BLaER1 treated with 17β-estradiol and CSF1 and Interleukin-3, amounts not matched to agents 10 nM and 100 nM (cell line): ENCODE data around the gene SYK.

Experiments used
- H3K27ac ChIP-seq, 11 experiments: shearing (Covaris generic); formaldehyde crosslinking; 2 replicates each; pipeline ENCODE4 v1.8.1; 2022
- H3K27me3 ChIP-seq, 11 experiments: shearing (Covaris generic); formaldehyde crosslinking; 2 replicates each; pipeline ENCODE4 v1.8.1; 2022
- H3K36me3 ChIP-seq, 11 experiments: shearing (Covaris generic); formaldehyde crosslinking; 2 replicates each; pipeline ENCODE4 v1.8.1; 2022
- H3K4me1 ChIP-seq, 10 experiments: shearing (Covaris generic); formaldehyde crosslinking; 2 replicates each; pipeline ENCODE4 v1.8.1; 2022
- H3K4me2 ChIP-seq, 11 experiments: shearing (Covaris generic); formaldehyde crosslinking; 2 replicates each; pipeline ENCODE4 v1.8.1; 2022
- H3K4me3 ChIP-seq, 10 experiments: shearing (Covaris generic); formaldehyde crosslinking; 2 replicates each; pipeline ENCODE4 v1.8.1; 2022
- H3K9ac ChIP-seq, 11 experiments: shearing (Covaris generic); formaldehyde crosslinking; 2 replicates each; pipeline ENCODE4 v1.8.1; 2022
- H3K9me3 ChIP-seq, 11 experiments: shearing (Covaris generic); formaldehyde crosslinking; replicated peaks in 1 of 11; 2 replicates each; pipeline ENCODE4 v1.8.1; 2022
- H4K20me1 ChIP-seq, 11 experiments: shearing (Covaris generic); formaldehyde crosslinking; 2 replicates each; pipeline ENCODE4 v1.8.1; 2022
- Cebpa-rat ChIP-seq, 11 experiments: shearing (Covaris generic); IDR thresholded peaks; 2 replicates each; pipeline ENCODE4 v1.8.1; 2022

The SYK gene

DNA sequence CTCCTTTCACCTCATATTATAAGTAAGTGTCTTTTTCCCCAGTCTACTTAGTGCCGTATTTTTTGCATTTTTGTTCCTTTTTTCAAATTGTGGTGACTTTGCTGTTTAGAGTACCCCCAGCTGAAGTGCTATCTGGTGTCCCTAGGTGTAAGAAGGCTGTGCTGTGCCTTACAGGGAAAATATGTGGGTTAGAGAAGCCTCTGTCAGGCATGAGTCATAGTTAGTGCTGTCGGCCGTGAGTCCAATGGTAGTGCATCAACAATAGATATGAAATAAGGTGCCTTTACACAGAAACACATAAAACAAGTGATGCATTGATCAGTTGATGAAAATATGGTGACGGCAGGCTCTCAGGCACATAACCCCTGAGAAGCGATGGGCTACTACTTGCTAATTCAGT is 20.1 kb downstream of the SYK start:
- H3K4me3 ChIP-seq, result no peak overlapping the region; a peak in 2 of 20 replicates
- H3K9me3 ChIP-seq, result peaks cover 23 to 80% (median 70%) of the 10 kb centered on the region in 11 experiments
- peaks cover 0 to 95% (median 10%) of the 10 kb centered on the region in 11 experiments; a peak in 12 of 22 replicates for H4K20me1 ChIP-seq
- H3K27ac ChIP-seq, result no peak overlapping the region; a peak in 1 of 22 replicates
- TF ChIP-seq Cebpa-rat (IDR thresholded peaks at IDR 0.05), result no peak
- peaks cover 70 to 89% (median 82%) of the 10 kb centered on the region in 11 experiments for H3K36me3 ChIP-seq
- no peak overlapping the region for H3K9ac ChIP-seq
- H3K4me1 ChIP-seq, result peaks cover 16 to 98% (median 17%) of the 10 kb centered on the region in 10 experiments
- H3K27me3 ChIP-seq, result no peaks in the 10 kb centered on the region
- H3K4me2 ChIP-seq, result peak overlapping the region in 2 of 11 experiments; percentile 58 to 63; a peak in 4 of 22 replicates

- H3K27me3 ChIP-seq, result no peaks in the 10 kb centered on the region
- H3K9ac ChIP-seq, result no peak overlapping the region
- H4K20me1 ChIP-seq, result peaks cover 0 to 95% (median 17%) of the 10 kb centered on the region in 11 experiments; a peak in 12 of 22 replicates
- peaks cover 59 to 77% (median 70%) of the 10 kb centered on the region in 11 experiments for H3K36me3 ChIP-seq
- H3K9me3 ChIP-seq, result peaks cover 23 to 72% (median 62%) of the 10 kb centered on the region in 11 experiments
- peaks cover 28 to 97% (median 29%) of the 10 kb centered on the region in 10 experiments for H3K4me1 ChIP-seq
- TF ChIP-seq Cebpa-rat (IDR thresholded peaks at IDR 0.05), result no peak
- peak overlapping the region in 2 of 11 experiments; percentile 17 to 41; a peak in 2 of 22 replicates for H3K4me2 ChIP-seq
- peak overlapping the region in 1 of 11 experiments; percentile 10; a peak in 1 of 22 replicates for H3K27ac ChIP-seq
- H3K4me3 ChIP-seq, result peak overlapping the region in 3 of 10 experiments; percentile 4 to 34 (median 5); a peak in 3 of 20 replicates
Observed at GRCh38 chr9:90822866-90823265, 21.2 kb downstream of the SYK start.

DNA sequence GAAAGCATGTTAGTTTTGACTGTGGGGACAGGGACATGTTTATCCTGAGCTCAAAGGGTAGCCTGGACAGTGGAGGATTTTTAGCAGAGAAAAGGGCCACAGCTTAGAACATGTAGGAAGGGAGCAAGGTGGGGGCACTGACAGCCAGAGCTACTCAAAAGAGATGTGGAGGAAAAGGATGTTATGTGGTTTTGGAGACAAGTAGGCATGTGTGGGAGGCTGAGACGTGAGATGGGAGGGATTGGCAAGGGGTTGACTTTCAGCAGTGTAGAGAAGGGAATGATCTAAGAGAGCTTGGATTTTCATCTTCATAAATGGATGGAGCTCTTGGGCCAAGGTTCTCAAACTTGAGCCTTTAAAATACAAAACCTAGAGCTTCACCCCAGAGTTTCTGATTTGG is 24.0 kb downstream of the SYK start:
- peaks cover 40 to 70% (median 57%) of the 10 kb centered on the region in 11 experiments for H3K36me3 ChIP-seq
- H3K4me1 ChIP-seq, result peaks cover 55 to 97% (median 56%) of the 10 kb centered on the region in 10 experiments

GRCh38 chr9:90826326-90827020 is 24.9 kb downstream of the SYK start:
- Histone ChIP-seq H3K4me2 (peak overlapping the region; percentile 68 to 91 (median 81)), H4K20me1 (peaks cover 0 to 98% (median 28%) of the 10 kb centered on the region in 11 experiments; a peak in 14 of 22 replicates), H3K9me3 (peaks cover 0 to 36% (median 26%) of the 10 kb centered on the region in 11 experiments; a peak in 20 of 22 replicates), H3K36me3 (peaks cover 32 to 69% (median 48%) of the 10 kb centered on the region in 11 experiments), H3K4me1 (peaks cover 64 to 97% (median 64%) of the 10 kb centered on the region in 10 experiments), H3K27ac (peak overlapping the region; percentile 69 to 87 (median 80); a peak in 21 of 22 replicates), H3K9ac (peak overlapping the region; percentile 54 to 77 (median 72); a peak in 20 of 22 replicates), H3K27me3 (no peaks in the 10 kb centered on the region), H3K4me3 (0 out of 20 replicates have a peak overlapping the region, but pooled peaks of 1 of the 10 experiments have one; percentile 52)
- no peak for TF ChIP-seq Cebpa-rat (IDR thresholded peaks at IDR 0.05)

More for the DNA sequence above, 24.0 kb downstream of the SYK start:
- Histone ChIP-seq H3K4me2 (peak overlapping the region; percentile 68 to 91 (median 81)), H3K27ac (peak overlapping the region in 4 of 11 experiments; percentile 5 to 83 (median 80); a peak in 5 of 22 replicates), H3K9me3 (peaks cover 1 to 45% (median 35%) of the 10 kb centered on the region in 11 experiments; a peak in 21 of 22 replicates), H3K9ac (no peak overlapping the region), H3K27me3 (no peaks in the 10 kb centered on the region), H3K4me3 (no peak overlapping the region), H4K20me1 (peaks cover 0 to 97% (median 22%) of the 10 kb centered on the region in 11 experiments; a peak in 13 of 22 replicates)
- TF ChIP-seq Cebpa-rat (IDR thresholded peaks at IDR 0.05), result no peak

DNA sequence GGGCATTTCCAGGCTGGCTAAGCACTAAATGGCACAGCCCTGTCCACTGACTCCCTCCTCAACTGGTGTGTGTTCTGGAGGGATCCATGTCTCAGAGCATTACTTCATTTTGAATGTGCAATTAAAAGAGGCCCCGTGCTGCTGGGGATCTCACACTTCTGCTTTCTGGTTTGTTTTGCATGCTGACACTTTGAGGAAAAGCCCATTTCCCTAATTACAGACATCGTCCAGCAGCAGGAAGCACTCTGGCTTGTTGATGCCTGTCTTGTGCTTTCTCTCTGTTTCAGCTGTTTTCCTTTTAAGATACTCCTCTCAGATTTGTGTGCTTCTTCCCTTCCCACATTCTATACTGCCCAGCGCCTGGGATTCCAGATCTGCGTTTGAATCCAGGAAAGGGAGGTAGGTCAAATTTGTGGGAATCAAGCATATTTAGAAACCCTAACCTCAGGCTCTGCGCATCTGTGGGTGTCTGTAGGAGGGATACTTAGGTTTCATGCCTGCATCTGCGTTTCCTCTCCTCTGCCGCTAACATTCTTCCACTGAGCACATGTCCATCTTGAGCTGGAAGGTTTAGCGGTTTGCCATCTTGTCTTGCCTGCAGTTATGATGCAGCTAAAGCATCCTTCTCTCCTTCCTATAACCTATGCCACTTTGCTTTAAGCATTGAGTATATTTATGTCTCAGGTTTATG is 25.7 kb downstream of the SYK start:
- Histone ChIP-seq H3K4me1 (peaks cover 67 to 91% (median 73%) of the 10 kb centered on the region in 10 experiments), H3K27ac (peak overlapping the region; percentile 69 to 87 (median 80); a peak in 21 of 22 replicates), H3K27me3 (no peaks in the 10 kb centered on the region), H3K9ac (peak overlapping the region; percentile 61 to 77 (median 72); a peak in 21 of 22 replicates), H4K20me1 (peaks cover 0 to 98% (median 28%) of the 10 kb centered on the region in 11 experiments; a peak in 14 of 22 replicates), H3K4me2 (peak overlapping the region; percentile 68 to 91 (median 81)), H3K4me3 (peak overlapping the region in 8 of 10 experiments; percentile 27 to 55 (median 40); a peak in 16 of 20 replicates), H3K9me3 (peaks cover 0 to 30% (median 20%) of the 10 kb centered on the region in 11 experiments; a peak in 20 of 22 replicates), H3K36me3 (peaks cover 27 to 69% (median 43%) of the 10 kb centered on the region in 11 experiments)
- TF ChIP-seq Cebpa-rat (IDR thresholded peaks at IDR 0.05), result 0 out of 22 replicates have a peak, but pooled peaks of 1 of the 11 experiments have one; percentile 40

DNA sequence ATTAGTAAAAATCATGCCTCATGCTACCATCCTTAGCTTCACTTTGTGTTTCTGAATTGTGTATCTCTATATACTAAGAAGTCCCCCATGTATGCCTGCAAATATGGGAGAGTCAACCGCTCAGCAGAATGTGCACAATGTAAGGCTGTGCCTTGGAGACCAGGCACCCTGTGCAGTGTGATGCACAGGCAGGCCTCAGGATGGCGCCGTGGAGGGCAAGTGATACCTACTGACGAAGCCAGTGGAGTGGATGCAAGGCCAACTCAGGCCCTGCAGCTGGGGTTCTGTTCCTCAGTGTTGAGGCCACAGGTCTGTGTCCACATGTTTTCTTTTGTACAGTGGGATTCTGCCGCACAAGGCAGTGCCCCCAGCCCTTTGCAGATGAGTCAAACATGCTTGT is 28.4 kb downstream of the SYK start:
- Histone ChIP-seq H3K9ac (peak overlapping the region in 4 of 11 experiments; percentile 44 to 62 (median 54); a peak in 4 of 22 replicates), H3K4me2 (peak overlapping the region; percentile 51 to 89 (median 62))

DNA sequence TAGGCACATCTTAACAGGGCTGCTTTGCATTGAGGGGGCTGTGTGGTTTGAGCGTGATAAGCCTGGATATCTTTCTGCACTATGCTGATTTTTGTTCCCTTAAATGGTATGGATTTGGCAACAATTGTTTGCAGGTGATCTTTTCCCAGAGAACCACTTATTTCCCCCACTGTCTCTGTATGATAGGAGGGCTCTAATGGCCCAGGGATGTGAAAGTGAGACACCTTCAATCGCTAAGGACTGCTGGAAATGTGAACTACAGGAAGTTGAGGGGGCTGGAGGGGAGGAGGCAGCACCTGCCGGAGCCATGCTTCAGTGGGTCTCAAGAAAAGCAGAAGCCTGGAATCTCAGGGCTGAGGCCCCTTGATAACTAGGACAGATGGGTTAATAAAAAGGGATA is 29.4 kb downstream of the SYK start:
- peaks cover 33 to 79% (median 53%) of the 10 kb centered on the region in 11 experiments for H3K36me3 ChIP-seq
- peak overlapping the region in 6 of 11 experiments; percentile 15 to 62 (median 46); a peak in 9 of 22 replicates for H3K9ac ChIP-seq
- no peak overlapping the region; a peak in 1 of 20 replicates for H3K4me3 ChIP-seq
- peaks cover 0 to 100% (median 42%) of the 10 kb centered on the region in 11 experiments; a peak in 15 of 22 replicates for H4K20me1 ChIP-seq
- no peaks in the 10 kb centered on the region for H3K27me3 ChIP-seq
- H3K4me1 ChIP-seq, result peaks cover 77 to 92% (median 86%) of the 10 kb centered on the region in 10 experiments
- H3K27ac ChIP-seq, result peak overlapping the region in 8 of 11 experiments; percentile 52 to 81 (median 70); a peak in 16 of 22 replicates
- H3K4me2 ChIP-seq, result peak overlapping the region; percentile 54 to 89 (median 62)
- peaks cover 0 to 22% (median 12%) of the 10 kb centered on the region in 11 experiments; a peak in 15 of 22 replicates for H3K9me3 ChIP-seq
- TF ChIP-seq Cebpa-rat (IDR thresholded peaks at IDR 0.05), result no peak

More for the DNA sequence above, 28.4 kb downstream of the SYK start:
- Histone ChIP-seq H3K27ac (peak overlapping the region in 8 of 11 experiments; percentile 24 to 81 (median 70); a peak in 15 of 22 replicates), H3K4me1 (peaks cover 78 to 95% (median 87%) of the 10 kb centered on the region in 10 experiments), H4K20me1 (peaks cover 0 to 100% (median 39%) of the 10 kb centered on the region in 11 experiments; a peak in 15 of 22 replicates), H3K4me3 (no peak overlapping the region), H3K27me3 (no peaks in the 10 kb centered on the region), H3K36me3 (peaks cover 31 to 72% (median 49%) of the 10 kb centered on the region in 11 experiments), H3K9me3 (peaks cover 0 to 24% (median 12%) of the 10 kb centered on the region in 11 experiments; a peak in 15 of 22 replicates)
- no peak for TF ChIP-seq Cebpa-rat (IDR thresholded peaks at IDR 0.05)

DNA sequence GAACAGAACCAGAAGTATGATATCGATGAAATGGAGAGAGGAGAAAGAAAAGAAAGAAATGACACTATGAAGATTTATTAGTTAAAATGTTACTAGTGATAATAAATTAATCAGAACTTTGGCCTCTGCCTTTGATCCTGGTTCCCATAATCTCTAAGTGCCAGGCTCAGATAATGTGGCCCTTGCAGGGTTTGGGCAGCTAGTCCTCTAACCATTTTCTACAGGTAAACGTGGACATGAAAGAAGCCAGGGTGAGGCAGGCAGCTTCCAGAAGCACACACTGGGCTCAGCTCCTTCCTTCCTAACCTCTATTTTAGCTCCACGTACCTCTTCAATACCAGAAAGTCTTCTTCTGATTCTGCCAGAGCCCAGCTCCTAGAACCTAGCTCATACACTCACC is 30.6 kb downstream of the SYK start:
- Histone ChIP-seq H3K9me3 (peaks cover 0 to 22% (median 12%) of the 10 kb centered on the region in 11 experiments; a peak in 15 of 22 replicates), H4K20me1 (peaks cover 0 to 100% (median 41%) of the 10 kb centered on the region in 11 experiments; a peak in 15 of 22 replicates), H3K4me1 (peaks cover 69 to 93% (median 83%) of the 10 kb centered on the region in 10 experiments), H3K4me2 (peak overlapping the region in 1 of 11 experiments; percentile 87; a peak in 3 of 22 replicates), H3K4me3 (no peak overlapping the region), H3K27ac (peak overlapping the region in 6 of 11 experiments; percentile 8 to 80 (median 68); a peak in 8 of 22 replicates), H3K9ac (no peak overlapping the region), H3K27me3 (no peaks in the 10 kb centered on the region), H3K36me3 (peaks cover 37 to 84% (median 57%) of the 10 kb centered on the region in 11 experiments)
- TF ChIP-seq Cebpa-rat (IDR thresholded peaks at IDR 0.05), result no peak
